Measurements from ENCODE around the gene FOXI3. TPM values are rescaled to one million over a fixed set of nuclear protein-coding genes. Genes with fewer than 3 reads are reported as not detected.

The FOXI3 gene
- total RNA-seq, 1 experiment from 2014 or later = 19.2 TPM

GRCh38 chr2:88493481-88493880 lies 41.0 kb upstream of the FOXI3 start:
- Histone ChIP-seq H3K4me2 (ENCODE audit: insufficient read depth, insufficient read length, low read length) (no peak overlapping the region), H3K27ac (ENCODE audit: insufficient read length, low read depth, low read length) (no peak overlapping the region), H3K23me2 (ENCODE audit: insufficient read length, low read depth, low read length, poor library complexity, severe bottlenecking) (no peaks in the 10 kb centered on the region), H2BK120ac (ENCODE audit: low read depth, low read length, poor library complexity, severe bottlenecking) (no peak overlapping the region), H2BK15ac (ENCODE audit: low read depth, low read length) (no peak overlapping the region), H2AK5ac (ENCODE audit: insufficient read length, low read length) (no peak overlapping the region), H3K4ac (ENCODE audit: low read depth, low read length) (no peak overlapping the region), H3K27me3 (ENCODE audit: insufficient read depth, low read length) (no peaks in the 10 kb centered on the region), H3K79me1 (ENCODE audit: insufficient read depth, low read depth, low read length, poor library complexity, severe bottlenecking) (no peaks in the 10 kb centered on the region), H3K4me1 (ENCODE audit: insufficient read depth, low read length) (peaks cover 2% of the 10 kb centered on the region; the same call in 1 of the 2 replicates), H3K79me2 (ENCODE audit: insufficient read depth, low read length) (no peaks in the 10 kb centered on the region), H3K23ac (ENCODE audit: insufficient read length, low read depth, low read length) (no peak overlapping the region), H3K9me3 (ENCODE audit: control insufficient read depth, low read depth, low read length) (no peaks in the 10 kb centered on the region), H2BK20ac (ENCODE audit: low read depth, low read length, poor library complexity, severe bottlenecking) (no peak overlapping the region), H2BK12ac (ENCODE audit: insufficient read length, low read depth, low read length) (no peak overlapping the region), H3K14ac (ENCODE audit: insufficient read depth, low read length) (no peak overlapping the region), H3K56ac (ENCODE audit: insufficient read length, low read depth, low read length) (no peak overlapping the region), H4K91ac (ENCODE audit: insufficient read length, low read depth, low read length) (no peak overlapping the region), H4K8ac (replicated peaks; ENCODE audit: insufficient read length, low read depth, low read length) (no peak overlapping the region), H3K9ac (ENCODE audit: extremely low read depth, insufficient read length, low read length) (no peak overlapping the region), H4K5ac (ENCODE audit: insufficient read length, low read depth, low read length) (no peak overlapping the region), H2AFZ (ENCODE audit: low read length) (no peak overlapping the region), H4K20me1 (ENCODE audit: control insufficient read depth, insufficient read depth, insufficient read length) (no peaks in the 10 kb centered on the region), H2BK5ac (ENCODE audit: insufficient read length, low read length) (no peak overlapping the region), H3T11ph (ENCODE audit: low read length) (no peak overlapping the region), H3K18ac (ENCODE audit: insufficient read length, low read depth, low read length) (no peak overlapping the region)
- no peaks in the 10 kb centered on the region; a peak in 1 of 5 replicates for H3K9me3 Mint-ChIP-seq
- no CpG with 5 or more reads among the region's 4 CpGs for WGBS (ENCODE audit: extremely low coverage, insufficient read length, low lambda C conversion rate)
- H3K4me1 Mint-ChIP-seq = peaks cover 19% of the 10 kb centered on the region in 2 experiments
- no peak overlapping the region for H3K4me3 Mint-ChIP-seq
- no peak overlapping the region for H3K27ac Mint-ChIP-seq
- TF ChIP-seq CTCF (conservative IDR thresholded peaks at IDR 0.05) = no peak
- H3K27me3 Mint-ChIP-seq (ENCODE audit: low read depth) = no peaks in the 10 kb centered on the region
- no peaks in the 10 kb centered on the region; a peak in 1 of 7 replicates for H3K36me3 Mint-ChIP-seq (ENCODE audit: insufficient read depth in 1 of 3, low read depth in 3 of 3)
- no peak for DNase-seq

Measured in H9 (cell line).